22Rv1 (cell line): ENCODE measurements around the gene TRPV5.

Experiments used
- ZFX ChIP-seq: fragments of 450-650 bp; IDR thresholded peaks from 2 replicates; pipeline ENCODE4 v1.6.1; 2017; ENCODE audit warnings: antibody characterized with exemption, borderline replicate concordance
- TF ChIP-seq, protein P1 (sequence below): fragments of 450-650 bp; IDR thresholded peaks from 2 replicates; pipeline ENCODE4 v1.5.1; 2017; ENCODE audit warnings: mild to moderate bottlenecking

GRCh38 chr7:142919656-142920055 lies 13.9 kb downstream of the TRPV5 start:
- TF ChIP-seq, protein P1, sequence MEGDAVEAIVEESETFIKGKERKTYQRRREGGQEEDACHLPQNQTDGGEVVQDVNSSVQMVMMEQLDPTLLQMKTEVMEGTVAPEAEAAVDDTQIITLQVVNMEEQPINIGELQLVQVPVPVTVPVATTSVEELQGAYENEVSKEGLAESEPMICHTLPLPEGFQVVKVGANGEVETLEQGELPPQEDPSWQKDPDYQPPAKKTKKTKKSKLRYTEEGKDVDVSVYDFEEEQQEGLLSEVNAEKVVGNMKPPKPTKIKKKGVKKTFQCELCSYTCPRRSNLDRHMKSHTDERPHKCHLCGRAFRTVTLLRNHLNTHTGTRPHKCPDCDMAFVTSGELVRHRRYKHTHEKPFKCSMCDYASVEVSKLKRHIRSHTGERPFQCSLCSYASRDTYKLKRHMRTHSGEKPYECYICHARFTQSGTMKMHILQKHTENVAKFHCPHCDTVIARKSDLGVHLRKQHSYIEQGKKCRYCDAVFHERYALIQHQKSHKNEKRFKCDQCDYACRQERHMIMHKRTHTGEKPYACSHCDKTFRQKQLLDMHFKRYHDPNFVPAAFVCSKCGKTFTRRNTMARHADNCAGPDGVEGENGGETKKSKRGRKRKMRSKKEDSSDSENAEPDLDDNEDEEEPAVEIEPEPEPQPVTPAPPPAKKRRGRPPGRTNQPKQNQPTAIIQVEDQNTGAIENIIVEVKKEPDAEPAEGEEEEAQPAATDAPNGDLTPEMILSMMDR: no peak
- TF ChIP-seq ZFX: no peak
